ENCODE measurements around the gene KRTCAP2. TPM values are rescaled to one million over a fixed set of nuclear protein-coding genes. Genes with fewer than 3 reads are reported as not detected.

The KRTCAP2 gene
- total and polyA plus RNA-seq, 4 donors, result 49.8 to 224 (median 99.8) TPM

GRCh38 chr1:155197901-155198546 lies 24.9 kb upstream of the KRTCAP2 start:
- peaks cover 0 to 4% (median 0%) of the 10 kb centered on the region in 4 donors for H3K27me3 ChIP-seq (ENCODE audit: control insufficient read depth in 4 of 4, insufficient read depth in 4 of 4, low read length in 3 of 4)
- H3K4me1 ChIP-seq (ENCODE audit: control insufficient read depth in 4 of 4, insufficient read depth in 4 of 4, low read length in 3 of 4), result peaks cover 8 to 19% (median 13%) of the 10 kb centered on the region in 4 donors
- H3K4me3 ChIP-seq (ENCODE audit: low read depth in 1 of 3, low read length in 3 of 3), result no peak overlapping the region
- no peaks in the 10 kb centered on the region for H3K9me3 ChIP-seq (ENCODE audit: control insufficient read depth in 4 of 4, low read length in 3 of 4)
- H3K9ac ChIP-seq (ENCODE audit: low read depth in 1 of 2, low read length in 2 of 2), result no peak overlapping the region
- no peak for TF ChIP-seq TAF1 (conservative IDR thresholded peaks at IDR 0.05)
- no peak for TF ChIP-seq CTCF (IDR thresholded peaks at IDR 0.05; ENCODE audit: low read depth, low read length, missing input control)
- TF ChIP-seq RAD21 (IDR thresholded peaks at IDR 0.05), result no peak
- no peak for TF ChIP-seq HNF4G (IDR thresholded peaks at IDR 0.05)
- TF ChIP-seq JUND (IDR thresholded peaks at IDR 0.05), result no peak
- no peak for TF ChIP-seq YY1 (IDR thresholded peaks at IDR 0.05)
- no peak for TF ChIP-seq ATF3 (IDR thresholded peaks at IDR 0.05)
- TF ChIP-seq, protein P1, sequence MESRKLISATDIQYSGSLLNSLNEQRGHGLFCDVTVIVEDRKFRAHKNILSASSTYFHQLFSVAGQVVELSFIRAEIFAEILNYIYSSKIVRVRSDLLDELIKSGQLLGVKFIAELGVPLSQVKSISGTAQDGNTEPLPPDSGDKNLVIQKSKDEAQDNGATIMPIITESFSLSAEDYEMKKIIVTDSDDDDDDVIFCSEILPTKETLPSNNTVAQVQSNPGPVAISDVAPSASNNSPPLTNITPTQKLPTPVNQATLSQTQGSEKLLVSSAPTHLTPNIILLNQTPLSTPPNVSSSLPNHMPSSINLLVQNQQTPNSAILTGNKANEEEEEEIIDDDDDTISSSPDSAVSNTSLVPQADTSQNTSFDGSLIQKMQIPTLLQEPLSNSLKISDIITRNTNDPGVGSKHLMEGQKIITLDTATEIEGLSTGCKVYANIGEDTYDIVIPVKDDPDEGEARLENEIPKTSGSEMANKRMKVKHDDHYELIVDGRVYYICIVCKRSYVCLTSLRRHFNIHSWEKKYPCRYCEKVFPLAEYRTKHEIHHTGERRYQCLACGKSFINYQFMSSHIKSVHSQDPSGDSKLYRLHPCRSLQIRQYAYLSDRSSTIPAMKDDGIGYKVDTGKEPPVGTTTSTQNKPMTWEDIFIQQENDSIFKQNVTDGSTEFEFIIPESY (IDR thresholded peaks at IDR 0.05), result no peak
- no peak for TF ChIP-seq HNF4A (conservative IDR thresholded peaks at IDR 0.05)
- no peak for TF ChIP-seq FOXA2 (IDR thresholded peaks at IDR 0.05)
- TF ChIP-seq, protein P2, sequence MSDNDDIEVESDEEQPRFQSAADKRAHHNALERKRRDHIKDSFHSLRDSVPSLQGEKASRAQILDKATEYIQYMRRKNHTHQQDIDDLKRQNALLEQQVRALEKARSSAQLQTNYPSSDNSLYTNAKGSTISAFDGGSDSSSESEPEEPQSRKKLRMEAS (IDR thresholded peaks at IDR 0.05), result no peak
- TF ChIP-seq RXRA (IDR thresholded peaks at IDR 0.05), result no peak
- TF ChIP-seq FOXA1 (IDR thresholded peaks at IDR 0.05), result no peak
- no peak for TF ChIP-seq SP1 (IDR thresholded peaks at IDR 0.05)
- no peak for TF ChIP-seq NR2F2 (IDR thresholded peaks at IDR 0.05)
- no peak for TF ChIP-seq GABPA (IDR thresholded peaks at IDR 0.05 in 1 of 2, conservative IDR thresholded peaks at IDR 0.05 in 1 of 2)
- no peak for TF ChIP-seq EGR1 (IDR thresholded peaks at IDR 0.05; ENCODE audit: low read depth in 2 of 2)
- no peak for TF ChIP-seq REST (IDR thresholded peaks at IDR 0.05)
- peaks cover 0 to 5% (median 0%) of the 10 kb centered on the region in 4 donors for H3K36me3 ChIP-seq (ENCODE audit: control insufficient read depth in 4 of 4, insufficient read depth in 3 of 4, low read depth in 1 of 4, low read length in 3 of 4)
- H3K27ac ChIP-seq (ENCODE audit: low read depth in 1 of 2, low read length in 2 of 2), result no peak overlapping the region
- 95% methylated on average over 15 of the region's 15 CpGs for WGBS
- no peak for DNase-seq (ENCODE audit: low spot score)
